ENCODE data around the gene LZTS2.

LZTS2 gene

DNA sequence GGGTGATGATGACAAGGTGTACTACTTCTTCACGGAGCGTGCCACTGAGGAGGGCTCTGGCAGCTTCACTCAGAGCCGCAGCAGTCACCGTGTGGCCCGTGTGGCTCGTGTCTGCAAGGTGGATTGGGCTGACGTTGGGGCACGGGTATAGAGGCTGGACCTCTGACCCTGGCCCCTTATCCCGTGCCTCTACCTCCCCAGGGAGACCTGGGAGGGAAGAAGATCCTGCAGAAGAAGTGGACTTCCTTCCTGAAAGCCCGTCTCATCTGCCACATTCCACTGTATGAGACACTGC is 20.8 kb upstream of the LZTS2 start:
- no peak for DNase-seq

DNA sequence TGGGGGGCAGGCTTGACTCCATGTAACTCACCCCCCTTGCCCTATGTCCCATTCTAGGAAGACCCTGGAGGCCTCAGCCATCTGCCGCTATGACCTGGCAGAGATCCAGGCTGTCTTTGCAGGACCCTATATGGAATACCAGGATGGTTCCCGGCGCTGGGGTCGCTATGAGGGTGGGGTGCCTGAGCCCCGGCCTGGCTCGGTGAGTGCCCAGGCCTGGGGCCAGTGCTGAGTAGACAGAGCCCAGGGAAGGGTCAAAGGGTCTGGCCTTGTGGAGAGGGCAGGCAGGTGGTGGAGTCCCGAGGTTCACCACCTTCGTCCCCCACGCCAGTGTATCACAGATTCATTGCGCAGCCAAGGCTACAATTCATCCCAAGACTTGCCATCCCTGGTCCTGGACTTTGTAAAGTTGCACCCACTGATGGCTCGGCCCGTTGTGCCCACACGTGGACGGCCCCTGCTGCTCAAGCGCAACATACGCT is 19.8 kb upstream of the LZTS2 start:
- DNase-seq = no peak

DNA sequence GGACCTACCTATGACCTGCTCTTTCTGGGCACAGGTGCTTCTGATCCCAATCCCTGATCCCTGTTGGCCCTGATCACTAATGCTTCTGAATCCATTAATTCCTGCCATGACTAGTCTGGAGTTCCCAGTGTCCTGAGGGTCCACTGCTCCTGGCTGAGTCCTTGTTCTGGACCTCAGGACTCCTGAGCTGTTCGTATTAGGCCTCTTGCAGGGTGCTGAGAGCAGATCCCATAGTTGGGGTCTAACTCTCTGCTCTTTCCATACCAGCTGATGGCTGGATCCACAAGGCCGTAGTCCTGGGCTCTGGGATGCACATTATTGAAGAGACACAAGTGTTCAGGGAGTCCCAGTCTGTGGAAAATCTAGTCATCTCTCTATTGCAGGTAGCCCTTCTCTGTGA is 19.3 kb upstream of the LZTS2 start:
- no peak for DNase-seq

DNA sequence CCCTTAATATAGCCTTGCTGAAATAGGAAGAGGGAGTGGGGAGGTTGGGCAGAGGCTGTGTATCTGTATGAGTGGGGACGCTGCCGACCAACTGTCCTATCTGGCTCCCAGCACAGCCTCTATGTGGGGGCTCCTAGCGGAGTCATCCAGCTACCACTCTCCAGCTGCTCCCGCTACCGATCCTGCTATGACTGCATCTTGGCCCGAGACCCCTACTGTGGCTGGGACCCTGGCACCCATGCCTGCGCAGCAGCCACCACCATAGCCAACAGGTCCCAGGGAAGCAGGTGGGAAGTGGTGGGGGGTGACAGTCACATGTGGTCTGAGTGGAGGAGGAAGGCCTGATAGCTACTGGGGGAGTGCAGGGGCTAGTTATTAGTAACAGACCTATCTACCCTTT is 18.9 kb upstream of the LZTS2 start:
- no peak for DNase-seq

DNA sequence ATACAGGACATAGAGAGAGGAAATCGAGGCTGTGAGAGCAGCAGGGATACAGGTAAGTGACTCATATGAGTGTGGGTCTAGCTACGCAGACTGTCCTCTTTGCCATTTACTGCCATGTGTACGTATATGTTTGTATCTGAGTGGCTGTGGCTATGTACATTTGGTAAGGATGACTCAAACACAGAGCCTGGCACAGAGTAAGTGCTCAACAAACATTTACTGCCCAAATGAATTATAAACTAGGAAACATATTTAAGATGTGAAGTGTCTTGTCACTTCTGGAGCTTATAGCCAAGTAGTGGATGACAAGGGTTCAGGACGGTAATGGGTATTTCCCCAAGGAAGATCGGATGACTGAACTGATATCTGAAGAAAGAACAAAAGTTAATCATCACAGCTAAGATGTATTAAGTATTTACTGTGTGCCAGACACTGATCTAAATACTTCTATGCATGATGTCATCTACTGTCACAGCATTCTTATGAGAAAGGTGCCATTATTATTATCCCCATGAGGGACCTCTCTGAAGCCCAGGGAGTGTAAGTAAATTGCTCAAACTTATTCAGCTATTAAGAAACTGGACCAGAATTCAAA is 18.3 kb upstream of the LZTS2 start:
- no peak for DNase-seq

DNA sequence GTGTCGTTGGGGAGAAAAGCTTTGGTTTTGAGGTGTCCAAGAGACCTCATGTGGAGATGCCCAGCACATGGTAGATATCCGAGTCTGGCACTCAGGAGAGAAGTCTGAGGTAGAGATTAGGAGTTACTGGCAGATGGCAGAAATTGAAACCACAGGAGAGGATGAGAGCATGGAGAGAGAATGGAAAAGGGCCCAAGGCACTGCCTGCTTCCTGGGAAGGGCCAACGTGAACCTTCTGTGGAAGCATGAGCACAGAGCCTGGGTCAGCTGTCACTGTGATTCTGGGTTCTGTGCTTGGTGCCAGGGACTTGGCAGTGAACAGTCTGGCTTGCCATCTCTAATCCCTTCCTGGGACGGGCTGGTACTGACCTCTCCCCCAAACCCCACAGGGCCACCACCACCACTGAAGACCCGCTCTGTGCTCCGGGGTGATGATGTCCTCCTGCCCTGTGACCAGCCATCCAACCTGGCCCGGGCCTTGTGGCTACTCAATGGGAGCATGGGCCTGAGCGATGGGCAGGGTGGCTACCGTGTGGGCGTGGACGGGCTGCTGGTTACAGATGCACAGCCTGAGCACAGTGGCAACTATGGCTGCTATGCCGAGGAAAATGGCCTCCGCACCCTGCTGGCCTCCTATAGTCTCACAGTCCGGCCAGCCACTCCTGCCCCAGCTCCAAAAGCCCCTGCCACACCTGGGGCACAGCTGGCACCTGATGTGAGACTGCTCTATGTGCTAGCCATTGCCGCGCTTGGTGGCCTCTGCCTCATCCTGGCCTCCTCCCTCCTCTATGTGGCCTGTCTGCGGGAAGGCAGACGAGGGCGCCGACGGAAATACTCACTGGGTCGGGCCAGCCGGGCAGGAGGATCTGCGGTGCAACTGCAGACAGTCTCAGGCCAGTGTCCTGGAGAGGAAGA is 16.4 kb upstream of the LZTS2 start:
- DNase-seq = no peak

DNA sequence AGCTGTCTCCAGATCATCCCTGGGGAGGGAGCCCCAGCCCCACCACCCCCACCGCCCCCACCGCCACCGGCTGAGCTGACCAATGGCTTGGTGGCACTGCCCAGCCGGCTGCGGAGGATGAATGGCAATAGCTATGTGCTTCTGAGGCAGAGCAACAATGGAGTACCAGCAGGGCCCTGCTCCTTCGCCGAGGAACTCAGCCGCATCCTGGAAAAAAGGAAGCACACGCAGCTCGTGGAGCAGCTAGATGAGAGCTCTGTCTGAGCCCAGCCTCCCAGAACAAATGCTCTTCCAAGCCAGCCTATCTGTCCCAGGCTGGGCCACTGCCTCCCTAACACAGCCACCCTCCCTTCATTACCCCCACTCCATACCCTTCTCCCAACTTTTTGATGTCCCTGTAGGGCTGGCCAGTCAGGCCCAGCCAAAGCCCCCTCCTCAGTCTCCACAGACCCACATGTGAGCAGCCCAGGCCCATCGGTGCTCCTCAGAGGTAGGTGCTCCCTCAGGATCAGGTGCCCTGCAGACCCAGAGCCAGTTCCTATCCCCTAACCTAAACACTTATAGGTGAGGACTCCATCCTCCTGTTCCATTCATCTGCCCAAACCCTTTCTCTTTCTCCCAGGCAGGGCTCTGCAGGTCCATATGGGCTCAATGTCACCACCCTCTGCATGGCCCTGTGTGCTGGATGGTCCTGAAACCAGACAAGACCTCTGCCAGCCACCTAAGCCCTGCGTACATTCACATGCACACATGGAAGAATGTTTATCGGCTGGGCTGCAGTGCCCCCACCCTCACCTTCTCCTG is 15.5 kb upstream of the LZTS2 start:
- DNase-seq = no peak

DNA sequence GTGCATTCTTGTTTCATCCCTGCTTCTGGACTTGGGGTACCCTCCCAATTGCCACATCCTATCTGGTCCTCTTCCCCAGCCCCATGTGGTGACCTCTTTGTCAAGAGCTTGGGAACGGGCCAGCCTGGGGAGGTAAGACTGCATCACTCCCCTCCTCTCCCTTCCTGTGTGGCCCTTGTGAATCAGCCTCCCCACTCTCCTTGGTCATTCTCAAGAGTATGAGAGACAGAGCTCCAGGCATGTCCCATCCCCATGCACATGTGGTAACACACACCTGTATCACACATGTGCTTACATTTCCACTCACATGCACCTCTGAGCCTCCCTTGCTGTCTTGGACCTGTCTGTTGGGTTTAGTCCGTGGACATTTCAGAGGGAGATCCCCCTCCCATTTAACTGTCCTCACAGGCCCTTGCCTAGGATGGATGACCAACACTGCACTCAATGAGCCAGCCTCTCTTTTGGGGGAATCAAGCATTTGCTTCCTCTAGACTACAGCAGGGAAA is 14.9 kb upstream of the LZTS2 start:
- no peak for DNase-seq

DNA sequence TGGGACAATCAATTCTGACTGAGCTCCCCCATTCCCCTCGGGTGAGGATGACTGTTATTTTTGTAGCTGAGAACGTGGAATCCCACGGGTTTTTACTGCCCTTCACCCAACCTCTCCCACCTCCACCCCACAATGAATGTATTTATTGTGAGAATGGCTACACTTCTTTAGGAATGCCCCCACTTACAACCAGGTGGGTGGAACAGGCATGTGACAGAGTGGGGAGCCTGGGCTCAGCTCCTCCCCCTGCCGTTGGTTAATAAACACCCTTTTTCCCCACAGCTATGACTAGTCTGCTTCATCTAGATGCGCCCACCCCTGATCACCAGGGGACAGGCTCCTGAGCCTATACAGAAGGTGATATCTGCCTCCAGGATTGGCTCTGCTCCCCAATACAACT is 14.3 kb upstream of the LZTS2 start:
- no peak for DNase-seq

DNA sequence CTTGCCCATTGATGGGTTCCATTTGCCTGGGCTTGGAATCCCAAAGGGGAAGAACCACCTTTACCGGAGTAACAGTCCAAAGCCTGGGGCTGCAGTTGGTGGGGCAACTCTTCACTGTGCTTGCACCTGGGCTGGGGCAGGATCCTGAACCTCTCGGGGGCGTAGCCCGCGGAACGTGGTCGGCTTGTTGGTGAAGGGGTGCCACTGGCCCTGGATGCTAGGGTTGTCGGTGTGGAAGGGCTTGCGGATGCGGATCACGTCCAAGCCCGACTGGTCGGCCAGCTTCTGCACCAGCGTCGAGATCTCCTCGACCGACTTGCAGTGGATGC is 13.0 kb upstream of the LZTS2 start:
- DNase-seq = no peak

DNA sequence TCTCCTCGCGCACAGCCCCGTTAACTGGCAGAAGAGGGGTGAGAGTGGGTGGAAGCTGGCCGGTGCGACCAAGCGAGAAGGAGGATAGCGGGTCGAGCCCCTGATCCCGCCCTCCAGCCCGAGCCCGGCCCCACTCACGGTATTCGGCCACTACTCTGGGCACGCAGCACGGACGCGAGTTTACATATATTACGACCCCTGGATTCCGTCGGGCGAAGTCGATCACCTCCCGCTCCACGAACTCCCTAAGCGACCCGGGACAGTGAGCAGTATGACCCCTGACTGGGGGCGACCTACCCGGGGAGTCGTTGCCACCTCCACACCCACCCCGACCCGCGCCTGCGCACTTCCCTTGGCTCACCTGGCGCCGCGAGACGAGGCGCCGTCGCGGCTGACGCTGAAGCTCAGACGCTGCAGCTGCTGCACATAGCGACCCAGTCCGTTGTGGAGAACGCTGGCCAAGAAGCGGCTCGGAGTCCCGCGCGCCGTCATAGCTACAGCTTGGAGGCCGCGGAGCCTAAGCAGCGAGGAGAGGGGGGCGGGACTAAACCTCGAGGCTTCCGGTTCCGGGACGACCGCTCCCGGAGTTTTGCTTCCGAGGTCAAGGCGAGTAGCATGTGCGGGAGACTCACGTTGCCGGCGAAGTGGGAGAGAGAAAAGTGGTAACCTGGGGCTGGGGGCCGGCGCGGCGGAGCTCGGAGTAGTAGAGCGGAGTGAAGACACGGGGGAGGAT is 12.5 kb upstream of the LZTS2 start, which contains the start of the genes MRPL43 and TWNK:
TSS of gene MRPL43 (minus strand) at position 546 of the 733 bp plus-strand sequence. CDS start at position 492, 54 bp downstream.
TSS of gene TWNK (plus strand) at position 592 of the 733 bp plus-strand sequence. CDS start 668 bp downstream, outside the sequence.
- peak; percentile 39 for DNase-seq

DNA sequence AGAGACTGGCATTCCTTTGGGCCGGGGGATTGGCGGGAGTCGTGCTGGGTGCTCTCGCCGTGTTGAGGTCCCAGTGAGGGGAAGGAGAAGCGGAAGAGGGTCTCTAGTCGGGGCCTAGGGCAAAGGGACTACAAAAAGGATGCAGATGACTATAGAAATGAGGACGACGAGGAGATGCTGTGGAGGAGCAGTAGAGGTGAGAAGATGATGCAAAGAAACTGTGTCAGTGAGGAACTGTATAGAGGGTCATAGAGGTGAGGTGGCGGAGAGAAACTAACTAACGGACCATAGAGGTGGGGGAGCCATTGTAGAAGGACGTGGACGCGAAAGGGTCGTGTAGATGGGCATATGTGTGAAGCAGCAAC is 11.9 kb upstream of the LZTS2 start:
- no peak for DNase-seq

DNA sequence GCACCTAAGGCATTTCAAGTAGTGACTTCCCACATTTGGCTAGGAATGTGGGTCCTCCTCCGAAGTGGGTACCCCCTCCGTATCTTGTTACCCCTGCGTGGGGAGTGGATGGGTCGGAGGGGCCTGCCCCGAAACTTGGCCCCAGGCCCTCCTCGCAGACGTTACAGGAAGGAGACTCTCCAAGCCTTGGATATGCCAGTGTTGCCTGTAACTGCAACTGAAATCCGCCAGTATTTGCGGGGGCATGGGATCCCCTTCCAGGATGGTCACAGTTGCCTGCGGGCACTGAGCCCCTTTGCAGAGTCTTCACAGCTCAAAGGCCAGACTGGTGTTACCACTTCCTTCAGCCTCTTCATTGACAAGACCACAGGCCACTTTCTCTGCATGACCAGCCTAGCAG is 11.4 kb upstream of the LZTS2 start:
- DNase-seq = no peak

DNA sequence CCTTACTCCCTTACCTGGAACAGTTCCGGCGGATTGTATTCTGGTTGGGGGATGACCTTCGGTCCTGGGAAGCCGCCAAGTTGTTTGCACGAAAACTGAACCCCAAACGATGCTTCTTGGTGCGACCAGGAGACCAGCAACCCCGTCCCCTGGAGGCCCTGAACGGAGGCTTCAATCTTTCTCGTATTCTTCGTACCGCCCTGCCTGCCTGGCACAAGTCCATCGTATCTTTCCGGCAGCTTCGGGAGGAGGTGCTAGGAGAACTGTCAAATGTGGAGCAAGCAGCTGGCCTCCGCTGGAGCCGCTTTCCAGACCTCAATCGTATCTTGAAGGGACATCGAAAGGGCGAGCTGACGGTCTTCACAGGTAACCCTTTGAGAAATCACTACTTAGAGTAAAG is 10.5 kb upstream of the LZTS2 start:
- DNase-seq = no peak

DNA sequence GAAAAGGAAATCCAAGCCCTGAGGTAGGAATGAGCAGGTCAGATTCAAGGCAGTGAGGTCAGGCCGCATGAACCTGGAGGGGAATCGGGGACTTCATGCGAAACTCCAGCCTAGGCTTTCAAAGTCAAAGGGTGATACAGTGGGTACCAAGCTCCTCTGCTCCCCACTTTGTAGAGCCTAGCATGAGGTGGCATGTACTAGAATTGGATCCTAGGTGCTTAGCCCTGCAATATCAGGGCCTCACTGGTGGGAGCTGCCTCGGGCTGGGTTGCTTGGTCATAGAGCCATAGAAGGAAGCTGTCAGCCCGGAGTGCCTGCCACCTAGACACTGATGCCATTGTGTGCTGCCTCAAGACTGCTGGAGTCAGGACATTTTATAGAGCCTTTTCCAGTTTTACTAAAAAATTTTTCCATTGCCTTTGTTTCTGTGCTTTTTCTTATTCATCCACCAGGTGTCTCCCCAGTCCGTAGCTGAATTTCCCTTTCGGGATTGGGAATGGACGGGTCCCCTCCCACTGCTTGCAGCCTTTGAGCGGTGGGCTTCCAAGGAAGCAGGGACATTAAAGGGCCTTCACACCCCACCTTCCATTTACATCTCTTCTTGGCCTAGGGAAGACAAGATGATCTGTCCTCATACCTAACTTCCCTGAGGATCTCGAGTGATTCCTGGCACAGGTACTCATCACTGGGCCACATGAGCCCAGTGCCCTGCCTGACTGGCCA is 5.5 kb upstream of the LZTS2 start:
- no peak for DNase-seq

DNA sequence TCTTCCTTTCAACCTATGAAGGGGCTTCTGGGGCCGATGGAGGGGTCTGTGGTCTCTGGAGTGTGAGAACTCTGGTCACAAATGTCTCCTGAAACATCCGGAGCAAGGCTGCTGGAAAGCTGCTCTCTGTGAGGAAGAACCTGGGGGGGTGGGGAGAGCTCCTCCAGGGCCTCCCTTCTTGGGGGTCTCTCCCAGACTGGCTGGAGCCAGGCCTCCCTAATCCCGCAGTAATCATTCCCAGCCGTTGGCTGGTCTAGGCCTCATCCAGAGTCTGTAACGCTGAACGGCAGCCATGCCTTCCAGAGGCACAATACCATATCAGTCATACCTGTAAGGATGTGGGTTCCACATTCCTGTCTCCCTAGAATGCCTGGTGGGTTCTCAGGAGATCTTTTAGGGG is 4.4 kb upstream of the LZTS2 start:
- DNase-seq = no peak

DNA sequence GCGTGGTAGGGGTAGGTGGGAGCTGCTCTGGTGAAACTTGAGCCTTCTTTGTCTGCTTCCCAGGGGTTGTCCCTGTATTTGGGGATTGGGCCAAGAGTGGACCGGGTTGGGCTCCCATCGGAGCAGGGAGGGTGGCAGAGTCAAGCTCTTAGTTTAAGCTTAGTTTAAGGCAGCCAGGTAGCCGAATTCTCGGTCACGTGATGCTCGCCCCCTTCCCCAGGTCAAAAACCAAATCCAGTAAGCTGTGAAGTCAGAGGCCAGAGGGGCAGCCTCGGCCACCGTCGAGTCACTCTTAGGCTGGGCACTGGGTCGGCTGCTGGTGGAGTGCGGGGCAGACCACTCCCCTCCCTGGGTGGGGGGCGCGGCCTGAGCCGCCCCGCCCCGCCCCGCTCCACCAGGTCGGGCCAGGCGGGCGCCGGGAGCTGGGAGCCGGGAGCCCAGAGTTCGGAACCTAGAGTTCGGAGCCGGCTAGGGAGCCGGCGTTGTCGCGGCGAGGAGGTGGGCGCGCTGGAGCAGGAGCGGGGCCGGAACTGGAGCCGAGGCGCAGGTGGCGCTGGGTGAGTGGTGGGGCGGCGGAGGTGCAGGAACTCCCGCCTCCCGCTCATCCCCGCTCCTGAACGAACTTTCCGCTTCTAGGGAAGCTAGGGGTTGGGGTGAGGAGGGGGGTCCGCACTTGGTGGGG is 2.8 kb upstream of the LZTS2 start:
- DNase-seq = no peak

DNA sequence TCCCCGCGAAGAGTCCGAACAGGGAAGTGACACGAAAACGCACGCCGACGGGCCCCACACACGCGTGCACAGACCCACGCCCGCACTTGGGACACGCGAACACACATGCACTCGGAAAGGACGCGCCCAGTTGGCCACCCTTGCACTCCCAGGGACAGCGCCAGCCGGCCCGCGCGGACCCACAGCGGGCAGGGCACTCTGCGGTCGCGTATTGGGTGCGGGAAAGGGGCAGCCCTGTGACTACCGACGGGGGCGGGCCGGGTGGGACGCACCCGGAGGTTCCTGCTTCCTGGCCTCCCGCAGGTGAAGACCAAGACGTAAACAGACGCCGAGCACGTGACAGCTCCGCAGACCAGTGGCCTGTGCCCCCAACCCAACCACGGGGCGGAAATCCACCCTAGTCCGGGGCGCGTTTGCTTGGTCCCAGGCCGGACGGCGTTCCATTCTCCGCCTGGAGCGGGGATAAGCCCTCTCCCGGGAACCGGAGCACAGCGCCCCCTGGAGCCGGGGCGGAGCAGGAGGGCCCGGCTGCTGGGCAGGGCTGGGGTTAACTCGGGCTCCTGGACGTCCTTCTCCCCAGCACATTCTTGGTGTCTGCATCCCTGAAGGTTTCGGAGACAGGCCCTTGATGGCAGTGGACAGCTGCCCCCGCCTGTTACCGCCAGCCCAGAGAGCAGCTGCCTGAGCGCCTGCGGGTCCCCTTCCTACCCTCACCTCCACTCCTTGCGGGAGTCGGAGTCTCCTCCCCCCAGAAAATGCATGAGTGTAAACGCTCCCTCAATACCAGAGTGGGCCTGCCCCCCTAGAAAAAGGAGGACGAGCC is 2.0 kb upstream of the LZTS2 start:
- peak; percentile 29 for DNase-seq

DNA sequence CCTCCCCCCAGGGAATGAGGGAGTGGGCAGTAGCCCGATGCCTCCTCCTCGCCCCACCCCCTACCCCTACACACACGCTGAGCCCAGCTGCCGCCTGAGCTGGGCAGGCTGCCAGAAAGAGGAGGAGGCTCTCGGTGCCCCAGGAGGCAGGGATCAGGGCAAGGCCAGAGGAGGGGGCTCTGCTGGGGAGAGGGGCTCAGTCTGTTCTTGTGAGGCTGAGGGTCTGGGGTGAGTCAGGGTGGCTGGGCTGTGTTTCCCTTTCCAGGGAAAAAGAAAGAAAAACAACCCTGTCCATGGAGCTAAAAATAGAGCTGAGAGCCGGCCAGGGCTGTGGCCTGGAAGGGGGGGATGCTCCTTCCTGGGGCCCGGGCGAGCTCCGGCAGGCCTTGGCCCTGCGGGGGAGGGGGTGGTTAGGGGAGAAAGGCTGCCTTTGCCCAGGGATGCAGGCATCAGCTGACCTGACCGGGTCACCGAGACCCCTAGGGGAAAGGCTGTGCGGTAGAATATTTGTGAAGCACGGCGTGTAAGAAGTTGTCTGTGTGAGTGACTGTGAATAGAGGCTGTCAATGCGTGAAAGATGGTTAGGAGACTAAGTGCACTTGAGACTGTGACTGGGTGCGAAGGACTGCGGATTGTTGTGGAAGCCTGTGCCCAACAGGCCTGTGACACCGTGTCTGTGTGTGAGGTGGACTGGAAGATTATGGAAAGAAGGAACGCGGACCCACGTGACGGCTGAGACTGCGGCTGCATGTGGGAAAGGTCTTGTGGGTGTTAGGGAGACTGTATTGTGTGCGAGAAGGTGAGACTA is 1.2 kb upstream of the LZTS2 start:
- peak; percentile 77 for DNase-seq

All from NCI-H1694 (cell line).